Parathyroid adenoma (tissue), 2 donors: ENCODE results near the gene COMMD3.
"Not testable (repeated sequence)": the region's sequence is repeated elsewhere in the genome, so short reads cannot be mapped to it uniquely, and the experiment has no call there.

ENCODE experiments used
- H2AFZ ChIP-seq: fragments of 300-600 bp; sonication (generic); one replicate; pipeline ENCODE4 v1.7.0; 2017; ENCODE audit warnings: antibody characterized with exemption, mild to moderate bottlenecking
- H3K27ac ChIP-seq: fragments of 300-600 bp; sonication (generic); one replicate; pipeline ENCODE4 v1.7.0; 2017
- H3K27me3 ChIP-seq: fragments of 300-600 bp; sonication (generic); one replicate; pipeline ENCODE4 v1.7.0; 2017; ENCODE audit warnings: low read length; ENCODE audit not compliant: control insufficient read depth, insufficient read depth
- H3K36me3 ChIP-seq: fragments of 300-600 bp; sonication (generic); one replicate; pipeline ENCODE4 v1.7.0; 2017; ENCODE audit warnings: low read length; ENCODE audit not compliant: control insufficient read depth, insufficient read depth
- H3K4me1 ChIP-seq: fragments of 300-600 bp; sonication (generic); one replicate; pipeline ENCODE4 v1.7.0; 2017; ENCODE audit warnings: control low read depth
- H3K4me2 ChIP-seq: fragments of 300-600 bp; sonication (generic); one replicate; pipeline ENCODE4 v1.7.0; 2017; ENCODE audit warnings: low read length
- H3K4me3 ChIP-seq: fragments of 300-600 bp; sonication (generic); one replicate; pipeline ENCODE4 v1.7.0; 2017; ENCODE audit warnings: low read depth, low read length
- H3K79me2 ChIP-seq: fragments of 300-600 bp; sonication (generic); one replicate; pipeline ENCODE4 v1.7.0; 2017; ENCODE audit warnings: control low read depth
- H3K9ac ChIP-seq: fragments of 300-600 bp; sonication (generic); one replicate; pipeline ENCODE4 v1.7.0; 2017; ENCODE audit warnings: mild to moderate bottlenecking
- H3K9me3 ChIP-seq: fragments of 300-600 bp; sonication (generic); one replicate; pipeline ENCODE4 v1.7.0; 2017; ENCODE audit warnings: low read length; ENCODE audit not compliant: control insufficient read depth
- CTCF ChIP-seq: fragments of 300-600 bp; sonication (generic); IDR thresholded peaks from one replicate; pipeline ENCODE4 v1.7.0; 2017; ENCODE audit warnings: antibody characterized with exemption, mild to moderate bottlenecking
- donor health status: primary hyperparathyroidism.

The COMMD3 gene

DNA sequence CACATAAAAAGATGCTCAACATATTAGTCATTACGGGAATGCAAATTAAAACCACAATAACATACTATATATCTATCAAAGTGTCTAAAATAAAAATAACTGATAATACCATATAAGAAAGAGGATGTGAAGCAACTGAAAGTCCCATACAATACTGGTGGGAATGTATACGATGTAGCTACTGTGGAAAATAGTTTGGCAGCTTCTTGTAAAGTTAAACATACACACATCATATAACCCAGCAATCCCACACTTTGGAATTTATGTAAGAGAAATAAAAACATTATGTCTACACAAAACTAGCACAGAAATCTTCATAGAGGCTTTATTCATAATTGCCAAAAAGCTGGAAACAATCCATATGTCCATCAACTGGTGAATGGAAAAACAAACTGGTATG, 10.5 kb upstream of the COMMD3 start:
- no peak overlapping the region for H3K4me3 ChIP-seq
- no peak for TF ChIP-seq CTCF
- H3K27ac ChIP-seq, result no peak overlapping the region
- H3K9me3 ChIP-seq, result no peaks in the 10 kb centered on the region
- H2AFZ ChIP-seq, result no peak overlapping the region
- no peak overlapping the region for H3K4me2 ChIP-seq
- no peaks in the 10 kb centered on the region for H3K79me2 ChIP-seq
- H3K4me1 ChIP-seq, result no peaks in the 10 kb centered on the region
- H3K36me3 ChIP-seq, result no peaks in the 10 kb centered on the region
- H3K9ac ChIP-seq, result no peak overlapping the region
- no peaks in the 10 kb centered on the region for H3K27me3 ChIP-seq

GRCh38 chr10:22308390-22308789, 7.8 kb upstream of the COMMD3 start:
- Histone ChIP-seq H3K36me3 (no peaks in the 10 kb centered on the region), H3K9me3 (no peaks in the 10 kb centered on the region), H3K9ac (no peak overlapping the region), H2AFZ (no peak overlapping the region), H3K4me3 (no peak overlapping the region), H3K4me2 (no peak overlapping the region), H3K27me3 (no peaks in the 10 kb centered on the region), H3K79me2 (no peaks in the 10 kb centered on the region), H3K4me1 (no peaks in the 10 kb centered on the region), H3K27ac (no peak overlapping the region)
- TF ChIP-seq CTCF, result no peak

GRCh38 chr10:22309180-22310000, 6.8 kb upstream of the COMMD3 start:
- no peaks in the 10 kb centered on the region for H3K4me1 ChIP-seq
- no peak for TF ChIP-seq CTCF
- H3K4me2 ChIP-seq, result no peak overlapping the region
- H3K9ac ChIP-seq, result no peak overlapping the region
- H3K79me2 ChIP-seq, result no peaks in the 10 kb centered on the region
- no peak overlapping the region for H3K27ac ChIP-seq
- no peaks in the 10 kb centered on the region for H3K9me3 ChIP-seq
- H3K4me3 ChIP-seq, result no peak overlapping the region
- H3K36me3 ChIP-seq, result no peaks in the 10 kb centered on the region
- H2AFZ ChIP-seq, result no peak overlapping the region
- H3K27me3 ChIP-seq, result no peaks in the 10 kb centered on the region

- not testable (repeated sequence) for H3K27ac ChIP-seq, H3K9ac ChIP-seq, H3K4me1 ChIP-seq, H3K4me2 ChIP-seq, H2AFZ ChIP-seq, H3K27me3 ChIP-seq, H3K9me3 ChIP-seq, H3K36me3 ChIP-seq, H3K4me3 ChIP-seq, H3K79me2 ChIP-seq
These were observed 6.2 kb upstream of the COMMD3 start for GRCh38 chr10:22310012-22310411.

DNA sequence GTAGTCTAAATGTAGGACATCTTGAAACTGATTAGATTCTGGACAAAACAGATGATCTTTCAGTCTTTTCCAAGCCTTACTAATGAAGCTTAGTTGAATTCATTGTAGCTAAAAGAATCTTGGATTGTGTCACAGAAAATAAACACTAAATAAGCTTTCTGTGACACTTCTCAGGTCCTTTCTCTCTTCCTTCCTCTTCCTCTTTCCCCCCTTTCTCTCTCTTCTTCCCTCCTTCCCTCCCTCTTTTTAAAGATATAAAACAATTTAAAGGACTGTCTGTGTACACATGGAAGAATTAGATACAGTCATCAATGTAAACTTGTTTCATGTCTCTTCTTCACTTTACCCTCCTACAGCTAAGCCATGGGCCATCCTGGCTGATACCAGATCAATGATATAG, 5.3 kb upstream of the COMMD3 start:
- H3K27me3 ChIP-seq, result no peaks in the 10 kb centered on the region
- no peak overlapping the region for H3K4me3 ChIP-seq
- no peak overlapping the region for H3K4me2 ChIP-seq
- H3K36me3 ChIP-seq, result no peaks in the 10 kb centered on the region
- no peak overlapping the region for H2AFZ ChIP-seq
- H3K27ac ChIP-seq, result no peak overlapping the region
- H3K9me3 ChIP-seq, result no peaks in the 10 kb centered on the region
- no peaks in the 10 kb centered on the region for H3K4me1 ChIP-seq
- H3K79me2 ChIP-seq, result no peaks in the 10 kb centered on the region
- H3K9ac ChIP-seq, result no peak overlapping the region
- TF ChIP-seq CTCF, result no peak
